H1 (cell line): ENCODE measurements around the gene FGGY. TPM values are rescaled to one million over a fixed set of nuclear protein-coding genes. Genes with fewer than 3 reads are reported as not detected.
A peak's percentile ranks its signal among the peaks of the same experiment; 100 is the strongest.

Experiments used
- CTCF ChIA-PET: fragments of 300-600 bp; sonication (Branson Sonifier 250); formaldehyde crosslinking; loops from one replicate; lab custom pipeline; 2021; ENCODE audit not compliant: partially characterized antibody; lab: Charles Lee
- POLR2A ChIA-PET: fragments of 300-600 bp; sonication (Branson Sonifier 250); formaldehyde crosslinking; loops from one replicate; lab custom pipeline; 2021; ENCODE audit warnings: inconsistent platforms; ENCODE audit not compliant: partially characterized antibody; lab: Charles Lee
- DNase-seq, 2 experiments: peaks; one replicate each; pipeline versions ENCODE4 v3.0.0 to v3.0.0-alpha.2; 2010 to 2022; ENCODE audit warnings: low spot score in 2 of 2, low read depth in 1 of 2, mixed read lengths in 1 of 2
- FAIRE-seq: peaks from 2 replicates; lab custom pipeline; 2011; peaks lifted over from hg19 to GRCh38; lab: Jason Lieb, UNC
- H2AFZ ChIP-seq: 2 replicates; pipeline ENCODE4 v1.8.1; 2012; ENCODE audit warnings: low read length, inconsistent platforms
- H2AK5ac ChIP-seq: 2 replicates; pipeline ENCODE4 v1.6.1; 2013; ENCODE audit warnings: low read depth, low read length
- H2BK120ac ChIP-seq: replicated peaks from 2 replicates; pipeline ENCODE3; 2013; ENCODE audit warnings: low read depth, low read length, inconsistent platforms
- H2BK12ac ChIP-seq: 2 replicates; pipeline ENCODE4 v1.6.1; 2013; ENCODE audit warnings: low read depth, low read length
- H2BK15ac ChIP-seq: 2 replicates; pipeline ENCODE4 v1.6.1; 2013; ENCODE audit warnings: low read length
- H2BK20ac ChIP-seq: 2 replicates; pipeline ENCODE4 v1.6.1; 2013; ENCODE audit warnings: low read length
- H2BK5ac ChIP-seq: 2 replicates; pipeline ENCODE4 v1.6.1; 2013; ENCODE audit warnings: low read depth, low read length
- H3K14ac ChIP-seq: 2 replicates; pipeline ENCODE4 v1.6.1; 2013; ENCODE audit warnings: inconsistent platforms; ENCODE audit not compliant: insufficient read length
- H3K18ac ChIP-seq: 2 replicates; pipeline ENCODE4 v1.6.1; 2013; ENCODE audit warnings: low read length; ENCODE audit errors: extremely low read depth
- H3K23ac ChIP-seq: 2 replicates; pipeline ENCODE4 v1.6.1; 2013; ENCODE audit warnings: inconsistent platforms; ENCODE audit not compliant: insufficient read length
- H3K23me2 ChIP-seq: 2 replicates; pipeline ENCODE4 v1.6.1; 2013; ENCODE audit warnings: low read depth, low read length
- H3K27ac ChIP-seq: 2 replicates; pipeline ENCODE4 v1.6.1; 2011; ENCODE audit warnings: low read depth, low read length, inconsistent platforms
- H3K27me3 ChIP-seq, 4 experiments: replicated peaks in 1 of 4; 1 replicate in 1 of 4; 2 replicates in 3 of 4; pipeline versions ENCODE4 v1.6.1 to v1.8.1; 2011 to 2013; ENCODE audit warnings: low read length in 3 of 4, mild to moderate bottlenecking in 3 of 4, inconsistent platforms in 2 of 4, mixed read lengths in 2 of 4, moderate library complexity in 1 of 4; ENCODE audit not compliant: control insufficient read depth in 3 of 4, insufficient read depth in 3 of 4; ENCODE audit errors: extremely low read depth in 1 of 4
- H3K36me3 ChIP-seq, 4 experiments: 2 replicates each; pipeline versions ENCODE4 v1.6.1 to v1.8.1; 2011 to 2013; ENCODE audit warnings: mild to moderate bottlenecking in 4 of 4, low read length in 3 of 4, moderate library complexity in 2 of 4, control low read depth in 1 of 4, inconsistent platforms in 1 of 4; ENCODE audit not compliant: insufficient read depth in 4 of 4, control insufficient read depth in 2 of 4
- H3K4ac ChIP-seq: replicated peaks from 2 replicates; pipeline ENCODE3; 2013; ENCODE audit warnings: low read length, low read depth, mixed read lengths, inconsistent platforms; ENCODE audit not compliant: insufficient read length
- H3K4me1 ChIP-seq, 4 experiments: replicated peaks in 1 of 4; 1 replicate in 1 of 4; 2 replicates in 3 of 4; pipeline versions ENCODE4 v1.6.1 to v1.8.1; 2011 to 2013; ENCODE audit warnings: low read length in 3 of 4, inconsistent platforms in 2 of 4, mixed read lengths in 1 of 4; ENCODE audit not compliant: insufficient read depth in 4 of 4, control insufficient read depth in 3 of 4
- H3K4me2 ChIP-seq, 2 experiments: 2 replicates each; pipeline versions ENCODE4 v1.6.1 to v1.8.1; 2011 to 2013; ENCODE audit warnings: low read depth in 2 of 2, low read length in 2 of 2, control low read depth in 1 of 2, inconsistent platforms in 1 of 2, mild to moderate bottlenecking in 1 of 2; ENCODE audit not compliant: insufficient read depth in 1 of 2
- H3K4me3 ChIP-seq, 4 experiments: fragments of 200-600, 300-600 bp in 1 of 4; sonication (generic), shearing (Covaris generic), sonication (Bioruptor Twin) in 1 of 4; 2 replicates each; pipeline versions ENCODE4 v1.5.1 to v1.8.1; 2011 to 2016; ENCODE audit warnings: low read length in 4 of 4, low read depth in 3 of 4, control low read depth in 2 of 4, inconsistent platforms in 2 of 4, mild to moderate bottlenecking in 2 of 4, mixed read lengths in 1 of 4, moderate library complexity in 1 of 4; ENCODE audit not compliant: insufficient read depth in 2 of 4; ENCODE audit errors: extremely low read depth in 1 of 4
- H3K56ac ChIP-seq: replicated peaks from 2 replicates; pipeline ENCODE3; 2013; ENCODE audit warnings: low read depth, mild to moderate bottlenecking, mixed read lengths, low read length, inconsistent platforms; ENCODE audit not compliant: insufficient read length
- H3K79me1 ChIP-seq: 2 replicates; pipeline ENCODE4 v1.6.1; 2013; ENCODE audit warnings: low read depth, low read length, control low read depth
- H3K79me2 ChIP-seq, 2 experiments: 2 replicates each; pipeline versions ENCODE4 v1.6.1 to v1.8.1; 2012 to 2013; ENCODE audit warnings: low read length in 2 of 2, mild to moderate bottlenecking in 2 of 2, inconsistent platforms in 1 of 2; ENCODE audit not compliant: insufficient read depth in 2 of 2, control insufficient read depth in 1 of 2
- H3K9ac ChIP-seq, 4 experiments: replicated peaks in 1 of 4; 1 replicate in 1 of 4; 2 replicates in 3 of 4; pipeline versions ENCODE4 v1.6.1 to v1.8.1; 2011 to 2013; ENCODE audit warnings: low read depth in 3 of 4, low read length in 3 of 4, control low read depth in 2 of 4, mild to moderate bottlenecking in 2 of 4, moderate library complexity in 2 of 4, inconsistent platforms in 1 of 4; ENCODE audit errors: extremely low read depth in 1 of 4
- H3K9me3 ChIP-seq, 2 experiments: 2 replicates each; pipeline versions ENCODE4 v1.6.1 to v1.8.1; 2012 to 2013; ENCODE audit warnings: mild to moderate bottlenecking in 2 of 2, moderate library complexity in 2 of 2, control low read depth in 1 of 2, inconsistent platforms in 1 of 2, low read depth in 1 of 2, low read length in 1 of 2, mixed read lengths in 1 of 2; ENCODE audit not compliant: insufficient read depth in 2 of 2
- H4K20me1 ChIP-seq, 2 experiments: replicated peaks in 1 of 2; 2 replicates each; pipeline versions ENCODE3 to v1.8.1; 2011 to 2013; ENCODE audit warnings: inconsistent platforms in 2 of 2, low read length in 2 of 2, mild to moderate bottlenecking in 1 of 2; ENCODE audit not compliant: insufficient read depth in 2 of 2, control insufficient read depth in 1 of 2
- H4K5ac ChIP-seq: 2 replicates; pipeline ENCODE4 v1.6.1; 2013; ENCODE audit warnings: low read length, low read depth, mixed read lengths, inconsistent platforms; ENCODE audit not compliant: insufficient read length
- H4K8ac ChIP-seq: 2 replicates; pipeline ENCODE4 v1.8.0; 2013; ENCODE audit warnings: mild to moderate bottlenecking, moderate library complexity, low read length, inconsistent platforms; ENCODE audit not compliant: insufficient read depth; ENCODE audit errors: extremely low read depth
- H4K91ac ChIP-seq: replicated peaks from 2 replicates; pipeline ENCODE3; 2013; ENCODE audit warnings: low read length, mixed read lengths, inconsistent platforms; ENCODE audit not compliant: insufficient read length
- ASH2L ChIP-seq: fragments of 200-600, 300-600 bp; sonication (generic); IDR thresholded peaks from one replicate; pipeline ENCODE4 v1.7.1; 2017; ENCODE audit warnings: low read length
- CTCF ChIP-seq, 3 experiments: IDR thresholded peaks; 1 replicate in 2 of 3; 2 replicates in 1 of 3; pipeline versions ENCODE4 v1.5.1 to v1.6.1; 2011; ENCODE audit warnings: low read length in 3 of 3, mild to moderate bottlenecking in 3 of 3, inconsistent platforms in 2 of 3, low read depth in 1 of 3, moderate library complexity in 1 of 3; ENCODE audit not compliant: insufficient read depth in 1 of 3; ENCODE audit errors: control extremely low read depth in 1 of 3
- GABPA ChIP-seq: IDR thresholded peaks from 2 replicates; pipeline ENCODE4 v1.6.1; 2011; ENCODE audit warnings: mild to moderate bottlenecking, low read length, moderate library complexity, borderline replicate concordance; ENCODE audit not compliant: insufficient read depth
- JUN ChIP-seq: IDR thresholded peaks from 2 replicates; pipeline ENCODE4 v1.6.1; 2011; ENCODE audit warnings: low read depth, mild to moderate bottlenecking, improper control_type of control experiment, low read length
- JUND ChIP-seq: IDR thresholded peaks from 2 replicates; pipeline ENCODE4 v1.6.1; 2011; ENCODE audit warnings: mild to moderate bottlenecking, improper control_type of control experiment, low read length
- KDM1A ChIP-seq: fragments of 200-600, 300-600 bp; sonication (generic); IDR thresholded peaks from 2 replicates; pipeline ENCODE4 v1.7.1; 2016; ENCODE audit warnings: mild to moderate bottlenecking, low read length, borderline replicate concordance
- KDM4A ChIP-seq: IDR thresholded peaks from one replicate; pipeline ENCODE4 v1.7.1; 2012; ENCODE audit warnings: low read depth, mild to moderate bottlenecking, moderate library complexity, low read length, inconsistent platforms; ENCODE audit not compliant: severe bottlenecking
- POU5F1 ChIP-seq: IDR thresholded peaks from 2 replicates; pipeline ENCODE4 v1.6.1; 2011; ENCODE audit warnings: low read depth, mild to moderate bottlenecking, low read length, moderate library complexity
- TBP ChIP-seq: IDR thresholded peaks from 2 replicates; pipeline ENCODE4 v1.6.1; 2011; ENCODE audit warnings: low read depth, low read length, improper control_type of control experiment
- TCF12 ChIP-seq: IDR thresholded peaks from 2 replicates; pipeline ENCODE4 v1.6.1; 2011; ENCODE audit warnings: low read depth, mild to moderate bottlenecking, low read length
- YY1 ChIP-seq: IDR thresholded peaks from 2 replicates; pipeline ENCODE4 v1.6.1; 2011; ENCODE audit warnings: low read depth, mild to moderate bottlenecking, low read length
- WGBS, 2 experiments: shearing (Covaris generic) in 1 of 2; methylation state at CpG; one replicate each; pipeline versions ENCODE4 v1.1.6 to v1.1.7; 2013 to 2015; ENCODE audit warnings: low lambda C conversion rate in 2 of 2, mixed read lengths in 2 of 2, inconsistent platforms in 1 of 2, low coverage in 1 of 2, missing lambda C conversion rate in 1 of 2; ENCODE audit not compliant: insufficient replicate concordance in 2 of 2, insufficient coverage in 1 of 2, insufficient read length in 1 of 2; ENCODE audit errors: extremely low coverage in 1 of 2, missing lambda C conversion rate in 1 of 2; 5-methylcytosine and 5-hydroxymethylcytosine counted together
- polyA plus RNA-seq, 7 experiments: library from polyadenylated mRNA; depleted of rRNA in 3 of 7; stranded (reverse) in 5 of 7; unstranded in 2 of 7; fragments of >200 nt in 5 of 7; fragments of 200-250 nt in 2 of 7; gene quantifications; 1 replicate in 5 of 7; 2 replicates in 1 of 7; 4 replicates in 1 of 7; pipeline versions ENCODE4 v1.2.1 to v1.2.3, GENCODE V29; 2011 to 2013; ENCODE audit warnings: missing spikeins in 2 of 7, mixed read lengths in 2 of 7
- total RNA-seq: library from RNA; stranded (reverse); fragmentation: NEBNext Ultra II Directional; extraction: Animal tissue kit (Norgen Biotek cat#: 25700); gene quantifications from 2 replicates; pipeline ENCODE4 v1.2.1, GENCODE V29; 2021

FGGY gene
- total and polyA plus RNA-seq, 2 of the 8 experiments (the other 6 are each of a cell fraction or from before 2014, with no cell fraction given), result 10.3 to 12.5 TPM

- no peak overlapping the region for H3K9ac ChIP-seq
- no peaks in the 10 kb centered on the region for H3K9me3 ChIP-seq
- H3K4me1 ChIP-seq, result peaks cover 0 to 3% (median 1%) of the 10 kb centered on the region in 4 experiments; a peak in 1 of 7 replicates
- H2BK12ac ChIP-seq, result no peak overlapping the region
- H2BK5ac ChIP-seq, result no peak overlapping the region
- no peaks in the 10 kb centered on the region for H3K23me2 ChIP-seq
- no peak overlapping the region for H2BK20ac ChIP-seq
- no peak overlapping the region for H4K91ac ChIP-seq
- no peak overlapping the region for H3K4ac ChIP-seq
- H3K79me1 ChIP-seq, result no peaks in the 10 kb centered on the region
- H3K56ac ChIP-seq, result no peak overlapping the region
- H3K23ac ChIP-seq, result no peak overlapping the region
- no peak overlapping the region for H3K27ac ChIP-seq
- no peak overlapping the region for H2BK15ac ChIP-seq
- ChIA-PET CTCF (interaction anchor here (0.9 to 1.8 kb wide), 2 partner anchors 8 to 1019 kb away, joined by 3 to 10 read pairs; no protein-coding TSS in a partner anchor), POLR2A (interaction anchor here (0.5 kb wide), 1 partner anchor 1051 kb away, joined by 3 read pairs; the partner anchor contains the start of gene MYSM1)
- DNase-seq (no peak), FAIRE-seq (no peak)
- H4K5ac ChIP-seq, result no peak overlapping the region
- 0 out of 2 replicates have a peak overlapping the region, but pooled peaks have one; percentile 30 for H2AFZ ChIP-seq
- H3K18ac ChIP-seq, result no peak overlapping the region
- H3K36me3 ChIP-seq, result no peaks in the 10 kb centered on the region
- no peak overlapping the region for H3K4me3 ChIP-seq
- H2BK120ac ChIP-seq, result no peak overlapping the region
- H4K20me1 ChIP-seq, result no peaks in the 10 kb centered on the region
- no peaks in the 10 kb centered on the region for H3K79me2 ChIP-seq
- H3K4me2 ChIP-seq, result no peak overlapping the region
- 90% methylated on average over 2 of the region's 2 CpGs; no CpG with 5 or more reads in 1 of the 2 experiments for WGBS, 2 experiments
- no peak overlapping the region for H2AK5ac ChIP-seq
- H4K8ac ChIP-seq, result no peak overlapping the region
- no peaks in the 10 kb centered on the region for H3K27me3 ChIP-seq
- H3K14ac ChIP-seq, result no peak overlapping the region
- TF ChIP-seq YY1 (no peak), JUND (no peak), POU5F1 (no peak), CTCF (IDR thresholded peaks at IDR 0.05; ENCODE audit: control extremely low read depth in 1 of 3, insufficient read depth in 1 of 3, low read depth in 1 of 3, low read length in 3 of 3) (no peak), JUN (no peak), ASH2L (no peak), KDM1A (no peak), KDM4A (no peak), GABPA (no peak), TCF12 (no peak), TBP (no peak)
Measured at GRCh38 chr1:59751004-59751395, 454.1 kb downstream of the FGGY start.
